ENCODE data around the gene CLRN3.

The CLRN3 gene

DNA sequence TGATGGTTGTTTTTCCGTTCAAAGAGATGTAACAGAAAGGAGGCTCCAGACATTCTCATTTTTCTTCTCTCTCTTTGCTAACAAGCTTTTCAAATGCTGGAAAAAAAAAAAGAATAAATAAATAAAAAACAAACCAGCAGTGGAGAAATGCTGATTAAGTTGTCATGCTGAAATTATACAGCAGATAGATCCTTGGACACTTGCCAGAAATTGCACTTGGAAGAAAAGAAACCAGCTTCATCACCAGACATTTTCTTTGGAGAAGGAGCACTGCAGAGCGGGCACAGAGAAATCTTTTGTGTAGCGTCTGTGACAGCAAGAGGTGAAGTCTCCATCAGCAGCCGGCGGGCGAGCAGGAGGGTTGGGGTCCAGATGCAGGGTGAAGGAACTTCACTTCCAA, 55.8 kb downstream of the CLRN3 start:
- no peaks in the 10 kb centered on the region for H3K4me1 ChIP-seq (ENCODE audit: insufficient read depth, low read length, poor library complexity, severe bottlenecking)
- no peak for TF ChIP-seq EZH2phosphoT487 (IDR thresholded peaks at IDR 0.05; ENCODE audit: borderline replicate concordance)
- TF ChIP-seq CTCF (conservative IDR thresholded peaks at IDR 0.05; ENCODE audit: low read length), result no peak
- no peaks in the 10 kb centered on the region for H3K9me3 ChIP-seq (ENCODE audit: insufficient read depth, low read depth, low read length)
- no peaks in the 10 kb centered on the region for H4K20me1 ChIP-seq (ENCODE audit: insufficient read depth, low read length, poor library complexity, severe bottlenecking)
- H3K36me3 ChIP-seq (ENCODE audit: insufficient read depth, low read length), result no peaks in the 10 kb centered on the region
- H3K9ac ChIP-seq (ENCODE audit: low read depth, low read length, poor library complexity, severe bottlenecking), result no peak overlapping the region
- H3K4me2 ChIP-seq (ENCODE audit: low read depth, low read length, poor library complexity, severe bottlenecking), result no peak overlapping the region
- no peak overlapping the region for H2AFZ ChIP-seq (ENCODE audit: low read length)
- H3K79me2 ChIP-seq (ENCODE audit: insufficient read depth, low read length), result no peaks in the 10 kb centered on the region
- no peaks in the 10 kb centered on the region for H3K27me3 ChIP-seq (ENCODE audit: insufficient read depth, low read length, poor library complexity, severe bottlenecking)
- H3K4me3 ChIP-seq (ENCODE audit: low read length, poor library complexity, severe bottlenecking), result no peak overlapping the region
- H3K9me2 ChIP-seq (replicated peaks; ENCODE audit: low read depth, low read length), result no peaks in the 10 kb centered on the region
- H3F3A ChIP-seq (ENCODE audit: low read depth), result no peaks in the 10 kb centered on the region

- Histone ChIP-seq H3K36me3 (ENCODE audit: insufficient read depth, low read length) (no peaks in the 10 kb centered on the region), H3K79me2 (ENCODE audit: insufficient read depth, low read length) (no peaks in the 10 kb centered on the region), H3K27me3 (ENCODE audit: insufficient read depth, low read length, poor library complexity, severe bottlenecking) (no peaks in the 10 kb centered on the region), H3K4me1 (ENCODE audit: insufficient read depth, low read length, poor library complexity, severe bottlenecking) (no peaks in the 10 kb centered on the region), H3F3A (ENCODE audit: low read depth) (no peaks in the 10 kb centered on the region), H3K9me3 (ENCODE audit: insufficient read depth, low read depth, low read length) (no peaks in the 10 kb centered on the region), H3K4me2 (ENCODE audit: low read depth, low read length, poor library complexity, severe bottlenecking) (no peak overlapping the region), H4K20me1 (ENCODE audit: insufficient read depth, low read length, poor library complexity, severe bottlenecking) (no peaks in the 10 kb centered on the region), H3K9me2 (replicated peaks; ENCODE audit: low read depth, low read length) (no peaks in the 10 kb centered on the region), H2AFZ (ENCODE audit: low read length) (no peak overlapping the region), H3K9ac (ENCODE audit: low read depth, low read length, poor library complexity, severe bottlenecking) (no peak overlapping the region), H3K4me3 (ENCODE audit: low read length, poor library complexity, severe bottlenecking) (no peak overlapping the region)
- TF ChIP-seq EZH2phosphoT487 (IDR thresholded peaks at IDR 0.05; ENCODE audit: borderline replicate concordance) (no peak), CTCF (conservative IDR thresholded peaks at IDR 0.05; ENCODE audit: low read length) (no peak)
Measured at GRCh38 chr10:127836176-127836575, 56.6 kb downstream of the CLRN3 start.

GRCh38 chr10:127834791-127835190, 58.0 kb downstream of the CLRN3 start:
- Histone ChIP-seq H3K79me2 (ENCODE audit: insufficient read depth, low read length) (no peaks in the 10 kb centered on the region), H3K9me3 (ENCODE audit: insufficient read depth, low read depth, low read length) (no peaks in the 10 kb centered on the region), H3K9ac (ENCODE audit: low read depth, low read length, poor library complexity, severe bottlenecking) (no peak overlapping the region), H3K4me2 (ENCODE audit: low read depth, low read length, poor library complexity, severe bottlenecking) (no peak overlapping the region), H2AFZ (ENCODE audit: low read length) (no peak overlapping the region), H3K36me3 (ENCODE audit: insufficient read depth, low read length) (no peaks in the 10 kb centered on the region), H3K4me3 (ENCODE audit: low read length, poor library complexity, severe bottlenecking) (no peak overlapping the region), H4K20me1 (ENCODE audit: insufficient read depth, low read length, poor library complexity, severe bottlenecking) (no peaks in the 10 kb centered on the region), H3K9me2 (replicated peaks; ENCODE audit: low read depth, low read length) (no peaks in the 10 kb centered on the region), H3F3A (ENCODE audit: low read depth) (no peaks in the 10 kb centered on the region), H3K4me1 (ENCODE audit: insufficient read depth, low read length, poor library complexity, severe bottlenecking) (no peaks in the 10 kb centered on the region), H3K27me3 (ENCODE audit: insufficient read depth, low read length, poor library complexity, severe bottlenecking) (no peaks in the 10 kb centered on the region)
- TF ChIP-seq EZH2phosphoT487 (IDR thresholded peaks at IDR 0.05; ENCODE audit: borderline replicate concordance) (no peak), CTCF (conservative IDR thresholded peaks at IDR 0.05; ENCODE audit: low read length) (no peak)

Data from Loucy (cell line).